COR-L47 (cell line): ENCODE data around the gene VSIG8.
A peak's percentile ranks its signal among the peaks of the same experiment; 100 is the strongest.

Experiments
- DNase-seq: peaks from one replicate; lab custom pipeline; 2025; lab: John Stamatoyannopoulos, UW

VSIG8 gene

DNA sequence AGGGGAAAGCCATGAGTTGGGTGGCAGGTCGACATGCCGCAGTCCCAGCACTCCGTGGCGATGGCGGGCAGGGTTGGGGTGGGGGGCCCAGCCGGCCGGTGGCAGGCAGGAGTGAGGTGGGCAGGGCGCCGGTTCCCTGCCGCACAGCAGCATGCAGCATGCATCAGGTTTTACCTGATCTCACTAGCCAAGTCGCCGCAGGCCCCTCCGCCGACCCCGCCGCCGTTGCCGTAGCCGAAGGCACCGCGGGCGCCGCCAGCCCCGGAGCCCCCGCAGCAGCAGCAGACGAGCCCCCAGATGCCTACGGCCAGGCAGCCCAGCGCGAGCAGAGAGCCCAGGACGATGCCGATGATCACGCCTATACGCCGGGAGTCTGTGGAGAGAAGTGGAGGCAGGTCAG lies 6.7 kb downstream of the VSIG8 start:
- no peak for DNase-seq

DNA sequence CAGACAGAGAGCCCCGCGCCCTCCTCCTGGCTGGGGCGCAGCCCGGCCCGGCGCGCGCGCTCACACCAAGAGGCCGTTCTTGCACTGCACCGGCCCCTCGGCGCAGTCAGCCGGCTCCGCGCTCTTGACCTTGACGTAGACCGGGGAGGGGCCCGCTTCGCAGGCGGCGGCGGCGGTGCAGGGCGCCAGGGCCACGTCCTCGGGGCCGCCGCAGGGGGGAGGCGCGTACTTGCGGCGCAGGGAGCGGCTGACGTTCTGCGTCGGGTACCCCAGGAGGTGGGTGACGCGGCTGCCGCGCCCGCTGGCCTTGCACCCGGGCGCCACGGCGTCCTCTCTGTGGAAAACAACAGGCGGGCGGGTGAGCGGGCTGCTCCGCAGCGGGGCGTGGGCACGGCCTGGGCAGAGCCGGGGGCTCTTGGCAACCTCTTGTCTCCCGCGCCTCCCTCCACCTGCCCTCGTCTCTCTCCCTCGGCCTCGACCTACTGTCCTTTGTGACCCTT lies 7.7 kb downstream of the VSIG8 start:
- DNase-seq = peak; percentile 83

DNA sequence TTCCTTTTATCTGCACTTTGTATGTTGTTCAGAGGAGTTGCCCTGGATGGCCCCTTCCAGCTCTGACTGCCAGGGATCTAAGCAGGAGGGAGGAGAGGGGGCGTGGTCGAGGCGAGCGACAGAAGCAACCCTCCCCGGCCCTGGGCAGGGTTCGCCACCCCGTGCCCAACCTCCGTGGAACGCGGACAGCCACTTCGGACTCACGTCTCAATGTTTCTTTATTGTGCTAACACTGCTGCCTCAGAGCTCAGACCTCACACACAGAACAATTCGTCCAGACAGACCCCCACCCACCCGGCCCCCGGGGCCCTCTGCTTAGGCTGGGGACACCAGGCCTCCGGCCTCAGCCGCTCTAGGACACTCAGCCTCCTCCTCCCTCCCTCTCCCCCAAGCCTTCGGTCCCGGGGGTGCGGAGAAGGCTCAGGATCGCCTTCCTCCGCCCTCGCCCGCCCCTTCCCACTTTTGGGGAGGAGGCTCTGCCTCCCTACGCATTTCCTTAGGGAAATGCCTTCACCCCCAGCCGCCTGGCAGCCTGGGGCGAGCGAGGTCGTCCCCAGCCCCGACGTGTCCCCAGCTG lies 8.3 kb downstream of the VSIG8 start:
- DNase-seq = peak; percentile 23

DNA sequence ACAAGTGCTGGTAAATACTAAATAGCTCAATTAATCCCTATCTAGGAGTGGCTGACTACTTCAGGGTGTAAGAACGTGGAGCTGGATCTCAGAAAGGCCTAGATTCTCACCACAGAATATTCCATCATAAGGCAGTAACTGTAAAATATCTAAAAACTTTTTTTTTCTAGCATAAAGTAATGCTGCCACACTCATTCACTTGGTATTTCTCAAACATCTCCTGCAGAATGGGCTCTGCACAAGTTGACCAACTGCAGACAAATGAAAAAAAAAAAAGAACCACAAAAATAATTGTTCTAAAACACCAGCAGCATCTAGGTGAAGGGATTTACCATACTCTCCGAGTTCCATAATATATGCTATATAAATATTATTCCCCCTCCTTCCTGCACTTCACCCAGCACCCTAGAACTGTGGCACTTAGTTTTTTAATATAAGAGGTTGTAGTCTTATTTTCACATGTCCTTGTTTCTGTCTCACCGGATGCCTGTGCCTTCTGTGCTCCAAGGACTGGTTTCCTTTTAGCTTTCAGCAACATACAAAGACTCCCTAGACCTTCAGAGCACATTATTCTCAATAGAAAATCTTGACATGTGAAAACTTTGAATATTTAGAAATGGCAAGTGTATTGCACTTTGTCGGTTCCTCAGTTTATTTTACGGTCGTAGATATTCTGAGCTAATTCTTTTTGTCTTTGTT lies 8.9 kb downstream of the VSIG8 start:
- DNase-seq = no peak

DNA sequence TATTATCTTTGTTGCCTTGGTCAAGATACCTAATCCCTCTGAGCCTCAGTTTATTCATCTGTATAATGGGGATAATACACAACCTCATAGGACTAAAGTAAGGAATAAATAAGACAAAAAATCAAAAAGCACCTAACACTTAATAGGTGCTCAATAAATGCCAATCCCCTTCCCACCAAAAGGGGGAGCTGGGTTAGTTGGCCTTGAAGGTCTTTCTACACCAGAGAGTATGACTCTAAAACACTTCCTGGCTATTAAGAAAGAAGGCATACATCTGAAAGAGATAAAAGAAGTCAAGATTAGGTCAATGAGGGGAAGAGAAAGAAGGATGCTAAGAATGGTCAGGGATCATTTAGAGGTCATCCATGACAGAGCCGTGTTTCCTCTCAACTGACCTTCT lies 11.1 kb downstream of the VSIG8 start:
- DNase-seq = no peak

DNA sequence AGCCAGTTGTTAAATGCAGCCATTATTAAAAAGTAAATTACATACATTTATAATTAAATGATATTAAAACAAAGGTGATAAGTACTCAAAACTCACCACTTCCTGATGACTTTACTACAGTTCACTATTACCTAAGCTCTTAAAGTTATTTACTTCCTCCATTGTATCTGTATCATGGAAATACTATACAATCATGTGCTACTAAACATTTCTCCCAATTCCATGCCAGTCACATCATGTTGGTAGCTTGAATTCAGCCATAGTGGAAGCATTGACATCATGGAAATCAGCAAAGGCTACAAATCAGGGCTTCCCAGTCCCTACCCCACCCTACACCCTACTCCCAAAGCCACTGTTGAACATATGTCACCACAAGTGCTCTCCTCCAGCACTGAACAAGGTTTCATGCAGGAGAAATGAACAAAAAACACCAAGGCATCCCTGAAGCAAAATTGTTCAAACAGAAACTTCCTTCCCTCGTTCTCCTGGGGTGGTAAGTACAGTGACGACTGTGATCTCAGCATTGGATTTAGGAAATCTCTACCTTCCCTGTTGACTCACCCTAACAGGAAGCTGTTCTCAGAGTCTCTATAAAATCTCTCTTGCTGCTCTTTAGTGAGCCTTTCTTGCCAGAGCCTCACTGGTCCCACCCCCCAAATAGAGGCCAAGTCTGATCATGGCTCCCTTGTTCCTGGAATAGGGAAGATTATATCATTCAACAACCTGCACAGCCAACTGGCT lies 12.7 kb downstream of the VSIG8 start:
- DNase-seq = no peak

DNA sequence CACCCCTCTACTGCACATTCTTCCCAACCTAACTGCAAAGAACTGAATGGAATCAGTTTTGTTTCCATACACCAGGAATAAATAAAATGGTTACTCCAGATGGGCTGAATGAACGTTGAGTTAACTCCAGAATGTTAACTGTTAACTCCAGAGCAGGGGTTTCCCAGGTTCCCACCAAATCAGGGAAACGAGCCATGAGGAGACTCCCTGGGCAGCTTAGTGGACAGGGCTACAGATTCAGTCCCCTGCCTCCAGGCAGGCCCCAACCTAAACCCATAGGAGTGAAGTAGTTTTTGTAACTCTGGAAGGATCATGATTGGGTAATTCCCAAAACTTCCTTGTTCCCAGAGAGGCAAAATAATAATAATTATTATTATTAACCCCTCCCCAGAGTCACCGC lies 14.1 kb downstream of the VSIG8 start:
- DNase-seq = no peak

DNA sequence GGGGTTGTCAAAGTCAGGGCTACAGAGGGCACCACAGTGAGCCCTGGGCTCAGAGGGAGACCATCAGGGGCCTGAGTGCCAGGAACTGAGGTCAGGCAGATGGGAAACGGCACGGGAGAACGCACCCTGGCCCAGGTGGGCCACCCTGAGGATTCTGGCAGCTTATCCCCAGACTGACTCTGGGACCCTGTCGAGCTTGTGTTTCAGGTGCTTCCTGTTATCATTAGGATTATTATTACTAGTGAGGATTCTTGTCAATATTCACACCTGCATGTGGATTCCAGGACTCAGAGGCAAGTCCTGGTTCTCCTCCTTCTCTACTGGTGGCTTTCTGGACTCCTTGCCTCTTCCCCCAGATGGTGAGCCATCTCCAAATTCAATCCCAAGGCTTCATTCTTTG lies 15.2 kb downstream of the VSIG8 start:
- DNase-seq = no peak

DNA sequence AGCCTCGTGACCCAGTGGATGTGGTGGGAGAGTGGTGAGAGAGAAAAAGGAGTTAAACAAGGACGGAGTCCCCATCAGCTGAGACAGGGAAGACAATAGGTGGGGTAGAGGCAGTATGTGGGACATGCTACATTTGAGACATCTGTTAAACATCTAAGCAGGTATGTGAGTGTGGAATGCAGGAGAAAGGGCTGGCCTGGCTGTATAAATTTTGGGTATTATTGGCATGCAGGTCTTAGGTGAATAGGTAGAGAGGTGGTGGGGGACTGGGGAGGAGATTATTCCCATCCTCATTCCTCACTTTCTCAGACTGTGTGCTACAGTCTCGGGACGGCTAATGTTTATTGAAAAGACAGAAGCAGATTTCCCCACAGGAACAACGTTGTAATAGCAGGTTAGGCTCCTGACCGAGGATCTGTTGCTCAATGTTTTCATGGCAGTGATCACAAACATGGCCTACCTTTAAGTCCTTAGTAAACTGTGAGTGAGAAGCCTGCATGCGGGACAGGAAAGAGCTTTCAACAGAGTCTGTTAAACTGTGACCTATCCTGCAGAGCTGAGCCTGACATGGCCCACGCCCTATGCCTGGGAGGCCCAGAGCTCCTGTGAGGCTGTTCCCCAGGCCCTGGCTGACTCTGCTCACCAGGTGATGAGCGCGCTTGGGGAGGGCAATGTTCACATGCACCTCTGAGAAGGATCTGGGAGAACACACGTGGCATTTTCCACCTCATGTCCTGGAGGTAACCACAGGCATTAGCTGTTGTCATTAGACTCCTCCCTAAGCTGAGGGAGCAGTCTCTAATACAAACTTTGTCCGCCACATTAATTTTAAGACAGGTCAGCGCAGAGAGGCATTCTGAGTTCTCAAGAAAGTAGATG lies 16.5 kb downstream of the VSIG8 start:
- DNase-seq = no peak

DNA sequence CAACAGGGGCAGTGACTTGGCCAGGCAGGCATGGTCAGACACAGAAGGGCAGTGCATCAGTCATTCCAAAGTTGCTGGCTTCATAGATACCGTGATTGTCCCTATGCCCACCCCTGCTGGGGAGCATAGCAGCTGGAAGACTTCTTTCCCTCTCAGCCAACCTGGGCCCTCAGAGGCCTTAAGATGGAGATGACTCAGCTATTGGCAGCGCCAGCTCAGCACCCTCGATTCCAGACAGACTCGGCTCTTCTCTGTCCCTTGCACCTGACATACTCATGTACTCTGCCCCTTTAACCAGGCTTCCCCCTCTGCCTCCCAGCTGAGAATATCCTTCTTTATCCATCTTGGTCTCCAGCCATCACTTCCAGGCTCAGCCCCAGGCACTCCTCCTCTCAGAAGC lies 19.0 kb downstream of the VSIG8 start:
- no peak for DNase-seq

DNA sequence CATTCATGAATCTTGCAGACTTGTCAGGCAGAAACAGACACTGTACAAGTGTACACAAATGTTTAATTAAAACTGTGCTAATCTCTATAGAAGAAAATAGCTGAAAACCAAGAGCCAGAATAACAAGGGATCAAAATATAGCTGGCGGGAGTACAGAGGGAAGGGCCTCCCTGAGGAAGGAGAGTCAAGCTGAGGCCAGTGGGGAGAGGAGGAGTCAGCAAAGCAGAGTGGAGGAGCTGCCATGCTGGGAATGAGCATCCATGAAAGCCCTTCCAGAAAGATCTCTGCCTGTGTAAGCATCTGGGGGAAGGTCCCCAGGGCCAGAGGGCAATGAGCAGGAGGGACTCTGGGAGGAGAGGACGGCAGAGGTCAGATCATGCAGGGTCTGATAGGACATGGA lies 20.7 kb downstream of the VSIG8 start:
- no peak for DNase-seq

DNA sequence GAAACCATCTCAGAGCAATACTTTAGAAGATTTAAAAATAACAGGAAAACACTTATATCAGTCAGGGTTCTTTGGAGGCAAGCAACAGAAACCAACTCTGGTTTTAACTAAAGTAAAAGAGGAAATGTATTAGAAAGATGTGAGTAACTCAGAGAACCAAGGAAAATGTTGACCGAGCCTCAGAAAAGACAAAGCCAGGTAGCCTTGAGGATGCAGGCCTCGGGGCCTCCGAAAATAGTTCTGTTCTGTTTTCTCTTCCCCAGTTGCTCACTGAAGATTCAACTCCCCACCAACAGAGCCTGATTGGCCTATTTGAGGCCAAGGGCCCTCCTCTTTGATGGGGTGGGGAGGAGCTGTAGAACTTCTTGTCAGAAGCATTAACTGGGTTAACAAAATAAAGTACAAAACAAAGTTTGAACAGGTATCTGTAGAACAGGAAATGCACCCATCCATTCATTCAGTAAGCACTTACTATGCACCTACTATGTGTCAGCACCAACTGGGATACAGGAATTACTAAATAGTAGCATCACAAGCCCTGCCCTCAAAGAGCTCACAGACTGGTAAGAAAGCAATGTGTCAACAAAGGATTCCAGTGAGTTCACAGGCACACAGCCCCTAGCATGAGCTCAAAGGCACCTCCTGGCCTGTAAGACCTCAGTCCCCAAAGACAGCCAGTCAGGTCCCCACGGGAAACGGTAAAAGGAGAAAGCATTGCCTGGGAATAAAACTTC lies 23.2 kb downstream of the VSIG8 start:
- no peak for DNase-seq

DNA sequence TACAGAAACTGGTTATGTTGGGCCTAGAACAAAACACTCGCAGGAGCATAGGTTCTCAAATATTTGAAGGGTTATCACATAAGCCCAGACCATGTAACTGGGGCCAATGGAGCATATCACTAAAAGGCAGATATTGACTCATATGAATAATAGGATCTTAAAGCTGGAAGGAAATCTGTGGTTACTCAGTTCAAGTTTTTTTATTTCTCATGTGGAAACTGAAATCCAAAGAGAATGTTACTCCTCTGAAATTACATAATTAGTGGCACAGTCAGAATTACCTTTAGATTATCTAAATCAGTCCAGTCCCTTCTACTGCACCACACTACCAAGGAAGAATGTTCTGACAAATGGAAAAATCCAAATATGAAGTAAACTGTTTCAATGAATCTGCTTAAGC lies 23.7 kb downstream of the VSIG8 start:
- DNase-seq = no peak

DNA sequence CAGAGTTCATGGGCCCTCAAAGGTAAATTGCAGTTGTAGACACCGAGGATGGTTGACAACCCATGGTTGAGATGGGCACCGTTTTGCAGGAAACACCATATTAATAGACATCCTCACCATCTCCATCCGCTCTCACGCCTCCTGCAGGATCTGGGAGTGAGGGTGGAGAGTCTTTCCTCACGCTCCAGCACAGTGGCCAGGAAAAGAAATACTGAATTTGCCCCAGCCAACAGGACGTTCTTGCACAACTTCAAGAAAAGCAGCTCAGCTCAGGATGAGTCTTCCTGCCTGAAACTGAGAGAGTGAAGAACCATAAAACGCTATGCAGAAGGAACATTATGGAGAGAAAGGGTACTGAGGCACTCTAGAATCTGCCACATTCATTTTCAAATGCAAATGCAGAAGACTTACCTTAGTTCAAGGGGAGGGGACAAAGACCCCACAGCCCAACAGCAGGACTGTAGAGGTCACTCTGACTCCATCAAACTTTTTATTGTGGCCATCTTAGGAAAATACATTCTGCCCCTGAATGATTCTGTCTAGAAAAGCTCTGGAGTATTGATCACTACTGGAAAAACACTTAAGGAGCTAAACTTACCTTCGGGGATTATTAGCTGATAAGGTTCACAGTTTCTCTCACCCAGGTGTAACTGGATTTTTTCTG lies 26.5 kb downstream of the VSIG8 start:
- no peak for DNase-seq

DNA sequence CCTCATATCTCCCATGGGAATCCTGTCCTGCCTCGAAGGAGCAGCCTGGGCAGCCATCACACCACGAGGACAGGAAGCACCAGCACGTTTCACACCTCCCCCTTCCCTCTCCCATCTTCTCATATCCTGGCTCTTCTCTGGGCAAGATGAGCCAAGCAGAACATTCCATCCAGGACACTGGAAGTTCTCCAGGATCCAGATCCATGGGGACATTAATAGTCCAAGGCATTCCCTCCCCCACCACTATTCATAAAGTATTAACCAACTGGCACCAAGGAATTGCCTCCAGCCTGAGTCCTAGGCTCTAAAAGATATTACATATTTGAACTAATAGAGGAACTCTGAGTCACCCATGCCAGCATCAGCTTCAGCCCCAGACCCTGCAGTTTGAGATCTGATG lies 27.1 kb downstream of the VSIG8 start:
- no peak for DNase-seq

DNA sequence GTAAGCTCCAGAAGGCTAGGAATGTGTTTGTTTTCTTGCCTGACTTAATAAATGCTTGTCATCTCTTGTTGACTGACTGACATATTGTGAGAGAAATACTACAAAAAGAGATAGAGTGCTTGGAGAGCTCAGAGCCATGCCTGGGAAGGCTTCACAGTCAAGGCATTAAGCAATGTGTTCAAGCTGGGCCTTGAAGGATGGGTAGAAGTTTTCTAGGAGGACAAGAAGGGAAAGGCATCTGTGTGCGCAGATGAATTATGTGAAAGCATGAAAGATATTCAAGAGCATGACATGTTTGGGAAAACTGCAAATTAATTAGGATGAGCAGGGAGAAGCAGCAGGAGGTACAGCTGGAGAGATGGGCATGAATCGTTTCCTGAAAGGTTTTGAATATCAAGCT lies 30.1 kb downstream of the VSIG8 start:
- DNase-seq = no peak

DNA sequence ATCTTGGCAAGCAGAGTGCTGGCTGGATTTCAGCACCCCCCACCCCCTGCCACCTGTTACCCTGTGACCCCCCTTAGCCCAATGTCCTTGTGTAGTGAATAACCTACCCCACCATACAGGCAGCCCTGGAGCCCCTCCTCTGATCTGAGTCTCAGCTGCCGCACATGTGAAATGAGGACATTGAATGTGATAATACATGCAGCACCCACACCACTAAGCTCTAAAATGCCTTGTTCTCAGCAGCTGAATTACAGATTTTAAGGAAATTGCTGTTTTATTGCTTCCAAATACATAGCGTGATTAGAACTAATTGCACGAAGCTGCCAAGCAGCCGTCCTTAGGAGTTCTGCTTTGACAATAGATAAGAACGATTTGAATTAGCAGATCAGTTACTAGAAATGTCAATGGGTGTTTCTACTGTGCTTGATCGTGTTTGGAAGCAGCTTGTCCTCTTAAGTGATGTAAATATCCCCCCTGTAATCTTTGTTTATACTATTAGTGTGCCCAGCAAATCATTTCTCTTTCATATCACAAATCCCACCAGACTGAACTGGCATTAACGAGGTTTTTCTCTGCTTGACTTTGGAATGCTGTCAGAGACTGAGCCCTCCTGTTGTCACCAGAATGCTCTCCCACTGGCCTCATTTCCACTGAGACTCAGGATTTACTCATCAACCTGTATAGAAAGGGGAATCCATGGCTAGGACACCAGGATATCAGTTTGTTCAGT lies 30.9 kb downstream of the VSIG8 start:
- peak; percentile 79 for DNase-seq

DNA sequence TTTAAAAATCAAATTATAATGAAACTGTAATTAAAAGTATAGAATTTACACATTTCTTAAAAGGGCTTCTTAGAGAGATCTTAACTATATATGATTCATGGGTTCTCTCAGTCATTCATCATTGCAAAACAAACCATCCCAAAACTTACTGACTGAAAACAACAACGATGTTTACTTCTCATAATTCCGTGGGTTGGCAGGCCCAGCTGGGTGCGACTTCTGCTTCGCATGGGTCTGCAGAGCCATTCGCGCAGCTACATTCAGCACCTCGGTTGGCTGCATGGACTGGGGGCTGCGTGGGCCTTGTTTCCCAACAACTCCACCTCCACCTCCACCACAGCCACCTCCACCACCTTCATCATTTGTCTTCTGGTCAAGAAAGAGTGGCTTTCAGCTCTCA lies 31.7 kb downstream of the VSIG8 start:
- DNase-seq = no peak

DNA sequence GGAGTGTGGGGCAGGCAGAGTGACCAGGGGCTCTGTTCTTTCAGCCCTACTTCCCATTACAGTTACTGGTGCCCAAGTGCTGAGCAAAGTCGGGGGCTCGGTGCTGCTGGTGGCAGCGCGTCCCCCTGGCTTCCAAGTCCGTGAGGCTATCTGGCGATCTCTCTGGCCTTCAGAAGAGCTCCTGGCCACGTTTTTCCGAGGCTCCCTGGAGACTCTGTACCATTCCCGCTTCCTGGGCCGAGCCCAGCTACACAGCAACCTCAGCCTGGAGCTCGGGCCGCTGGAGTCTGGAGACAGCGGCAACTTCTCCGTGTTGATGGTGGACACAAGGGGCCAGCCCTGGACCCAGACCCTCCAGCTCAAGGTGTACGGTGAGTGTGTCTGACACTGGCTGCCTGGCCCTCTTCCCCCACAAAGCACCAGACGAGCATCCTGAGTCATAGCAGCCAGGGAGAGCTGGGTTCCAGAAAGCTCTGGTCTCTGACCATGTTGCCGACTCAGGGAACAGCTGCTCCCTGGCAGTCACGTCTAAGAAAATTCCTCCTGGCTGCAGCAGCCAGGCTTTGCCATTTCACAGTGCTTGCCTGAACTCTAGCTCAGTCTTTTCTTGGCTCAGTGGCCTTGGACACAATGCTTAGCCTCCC lies 32.5 kb downstream of the VSIG8 start:
- DNase-seq = no peak

DNA sequence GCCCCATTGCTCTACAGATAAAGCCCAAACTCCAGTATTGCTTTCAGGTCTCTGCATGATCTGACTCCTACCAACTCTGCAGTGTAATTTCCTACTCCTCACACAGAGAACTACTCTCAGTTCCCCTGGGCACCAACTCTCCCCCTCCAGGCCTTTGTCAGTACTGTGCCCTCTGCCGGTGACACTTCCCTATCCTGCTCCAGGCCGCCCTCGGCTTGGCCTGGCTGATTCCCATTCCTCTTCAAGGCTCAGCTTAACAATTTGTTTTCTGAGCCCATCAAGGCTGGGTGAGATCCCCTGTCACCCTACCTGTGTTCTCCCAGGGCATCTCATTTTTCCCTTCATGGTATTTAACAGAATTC lies 33.2 kb downstream of the VSIG8 start:
- no peak for DNase-seq
